Measurements from ENCODE around the gene LRFN2.

Gene LRFN2

DNA sequence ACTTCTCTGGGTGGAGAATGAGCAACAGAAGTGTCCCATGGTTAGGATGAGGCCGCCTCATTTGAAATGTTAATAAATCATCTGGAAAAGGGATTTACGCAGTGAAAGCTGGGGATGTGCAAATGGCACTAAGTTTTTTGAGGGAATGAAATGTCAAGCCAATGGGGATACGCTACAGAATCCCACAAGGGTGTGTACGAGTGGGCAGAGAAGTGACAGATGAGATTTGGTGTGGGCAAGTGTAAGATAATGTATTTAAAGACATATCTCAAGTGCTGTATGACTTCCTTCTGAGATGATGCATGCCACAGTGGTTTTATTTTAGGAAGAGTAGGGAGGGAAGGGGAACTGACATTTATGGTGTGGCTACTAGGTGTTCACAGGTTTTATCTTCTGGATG is 100.6 kb downstream of the LRFN2 start:
- Histone ChIP-seq H3K4me3 (no peak overlapping the region), H3K27ac (no peak overlapping the region)

DNA sequence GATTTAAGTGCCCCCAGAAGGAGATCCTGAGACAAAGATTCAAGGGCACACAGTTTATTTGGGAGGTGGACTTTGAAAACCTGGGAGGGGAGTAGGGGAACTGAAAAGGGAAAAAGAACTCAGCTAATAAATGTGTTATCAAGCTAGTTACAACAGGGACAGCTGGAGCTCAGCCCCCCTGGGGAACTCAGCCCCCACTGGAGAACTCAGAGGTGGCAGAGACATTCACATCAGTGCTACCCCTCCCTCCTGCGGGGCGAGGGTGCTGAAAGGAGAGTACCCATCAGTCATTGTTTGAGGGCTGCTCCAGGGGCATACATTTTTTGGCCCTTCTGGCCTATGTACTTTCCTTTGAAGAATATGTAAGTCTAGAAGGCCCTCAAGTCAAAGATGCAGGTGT is 101.4 kb downstream of the LRFN2 start:
- H3K27ac ChIP-seq, result no peak overlapping the region
- no peak overlapping the region for H3K4me3 ChIP-seq

DNA sequence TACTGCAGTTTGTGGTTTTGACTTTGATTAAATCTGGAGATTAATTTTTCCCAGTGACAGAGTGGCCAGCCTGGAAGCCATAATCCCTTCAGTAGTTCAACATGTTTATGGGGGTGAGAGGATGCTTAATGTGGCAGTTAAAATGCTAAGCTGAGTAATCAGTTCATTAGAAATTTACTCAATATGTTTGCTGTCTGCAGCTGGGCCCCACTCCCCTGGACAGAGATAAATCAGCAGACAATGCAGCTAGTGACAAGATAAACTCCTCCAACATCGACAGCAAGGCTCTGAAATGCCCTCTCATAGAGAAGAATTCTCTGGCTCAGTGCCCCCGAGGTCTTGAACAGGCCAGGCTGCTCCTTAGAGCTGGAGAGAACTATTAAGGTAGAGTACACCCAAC is 101.9 kb downstream of the LRFN2 start:
- Histone ChIP-seq H3K27ac (no peak overlapping the region), H3K4me3 (no peak overlapping the region)

DNA sequence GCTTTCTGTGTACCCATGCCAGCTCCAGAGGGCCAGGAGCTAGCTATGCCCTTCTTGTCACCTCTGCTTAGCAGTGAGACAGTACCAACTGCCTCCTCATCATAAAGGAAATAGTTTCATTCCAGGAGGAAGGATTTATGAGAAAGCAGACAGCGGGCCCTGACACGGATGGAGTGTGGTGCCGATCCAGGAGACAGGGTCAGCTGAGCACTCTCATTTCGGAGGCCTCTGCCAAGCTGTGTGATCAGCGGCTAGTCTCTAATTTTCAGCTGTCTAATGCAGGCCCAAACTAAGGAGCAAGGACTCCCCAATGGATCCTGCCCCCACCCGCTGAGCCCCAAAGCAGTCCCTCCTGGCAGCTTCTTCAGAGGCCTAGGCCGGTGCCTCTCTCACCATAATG is 103.1 kb downstream of the LRFN2 start:
- Histone ChIP-seq H3K27ac (no peak overlapping the region), H3K4me3 (no peak overlapping the region)

DNA sequence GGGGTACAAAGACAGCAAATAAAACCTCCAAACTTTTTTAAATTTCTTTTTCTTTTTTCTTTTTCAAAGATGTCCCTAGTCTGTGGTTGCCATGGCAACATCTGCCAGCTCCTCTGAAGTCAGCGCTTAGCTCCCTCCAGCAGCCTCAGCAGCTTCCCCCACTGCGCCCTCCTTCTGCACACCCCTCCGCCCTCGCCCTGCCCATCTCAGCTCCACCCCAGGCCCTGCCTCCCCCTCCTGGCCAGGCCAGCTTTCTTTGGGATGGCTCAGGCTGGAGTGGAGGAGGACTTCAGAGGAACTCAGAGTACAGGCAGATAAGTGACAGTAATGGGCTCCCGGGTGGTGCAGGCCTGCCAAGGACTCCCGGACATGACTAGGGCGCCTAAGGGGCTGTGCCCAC is 104.6 kb downstream of the LRFN2 start:
- Histone ChIP-seq H3K4me3 (no peak overlapping the region), H3K27ac (no peak overlapping the region)

DNA sequence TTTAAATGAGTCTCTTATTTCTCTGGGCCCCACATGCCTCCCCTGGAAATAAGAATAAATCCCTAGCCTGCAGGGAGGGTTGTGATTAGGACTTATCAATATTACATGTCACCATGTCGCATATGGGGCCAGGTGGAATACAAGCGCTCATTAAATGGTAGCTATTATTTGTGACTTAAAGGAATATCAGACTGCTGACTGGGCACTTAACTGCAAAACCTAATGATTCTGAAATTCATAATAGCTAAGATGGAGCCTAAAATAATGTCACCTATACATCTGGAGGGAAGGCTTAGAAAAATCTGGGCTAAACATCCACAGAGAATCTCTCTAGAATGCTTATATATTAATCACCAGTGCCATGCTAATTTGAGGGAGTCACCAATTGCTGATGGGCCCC is 106.5 kb downstream of the LRFN2 start:
- Histone ChIP-seq H3K27ac (no peak overlapping the region), H3K4me3 (no peak overlapping the region)

DNA sequence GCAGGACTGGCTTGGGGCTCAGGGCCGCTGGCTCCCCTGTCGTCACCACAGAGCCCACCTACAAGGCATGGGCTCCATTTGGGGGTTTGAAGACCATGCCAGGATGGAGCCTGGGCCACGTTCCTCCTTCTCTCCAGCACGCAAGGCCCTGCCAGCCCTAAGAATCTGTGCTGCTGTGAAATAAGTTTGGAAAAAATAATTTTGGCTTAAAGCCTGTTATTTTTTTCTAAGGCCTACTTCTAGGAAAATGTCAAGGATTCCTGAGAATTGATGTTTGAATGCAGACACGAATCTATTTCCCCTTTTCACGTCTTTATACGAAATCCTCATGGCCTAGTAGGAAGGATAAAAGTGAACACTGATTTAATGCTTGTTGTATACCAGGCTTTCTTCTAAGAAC is 107.5 kb downstream of the LRFN2 start:
- H3K4me3 ChIP-seq, result no peak overlapping the region
- no peak overlapping the region for H3K27ac ChIP-seq

DNA sequence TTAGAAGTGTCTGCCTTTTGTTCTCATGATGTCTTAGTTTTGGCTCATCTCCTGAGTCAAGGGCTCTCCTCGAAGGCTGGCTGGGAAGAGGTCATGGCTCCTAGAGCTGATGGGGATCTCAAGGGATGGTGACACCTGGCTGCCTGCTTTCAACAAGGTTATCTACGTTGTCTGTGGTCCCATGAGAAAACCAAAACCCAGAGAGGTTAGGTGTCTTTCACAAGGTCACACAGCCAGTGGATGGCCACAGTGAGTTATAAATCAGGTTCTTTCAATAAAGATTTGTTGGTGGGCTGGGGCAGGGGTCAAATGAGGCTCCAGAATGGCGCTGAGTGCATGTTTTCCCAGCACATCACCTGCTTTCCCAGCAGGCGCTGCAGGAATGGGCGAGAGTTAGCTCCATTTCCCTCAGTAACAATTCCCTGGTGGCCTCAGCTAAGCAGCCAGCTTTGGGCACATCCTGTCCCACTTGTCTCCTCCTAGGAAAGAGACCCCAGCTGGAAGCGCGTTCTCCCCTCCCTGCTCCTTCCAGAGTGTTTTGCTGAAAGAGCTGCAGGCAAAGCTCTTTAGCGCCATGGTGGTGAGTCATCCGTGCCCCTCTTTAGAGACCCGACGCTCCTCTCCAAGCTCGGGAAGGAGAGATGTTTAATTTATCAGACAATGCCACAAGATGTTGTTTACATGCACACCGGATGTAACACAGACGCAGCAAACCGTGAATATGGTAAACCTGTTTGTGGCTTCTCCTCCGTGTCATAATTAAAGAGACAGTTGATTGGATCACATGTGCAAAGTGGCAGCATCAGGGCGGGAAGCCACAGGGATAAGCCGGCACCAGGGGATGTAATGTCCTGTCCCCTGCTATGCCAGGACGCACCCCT is 109.7 kb downstream of the LRFN2 start:
- H3K27ac ChIP-seq, result no peak overlapping the region
- H3K4me3 ChIP-seq, result no peak overlapping the region

DNA sequence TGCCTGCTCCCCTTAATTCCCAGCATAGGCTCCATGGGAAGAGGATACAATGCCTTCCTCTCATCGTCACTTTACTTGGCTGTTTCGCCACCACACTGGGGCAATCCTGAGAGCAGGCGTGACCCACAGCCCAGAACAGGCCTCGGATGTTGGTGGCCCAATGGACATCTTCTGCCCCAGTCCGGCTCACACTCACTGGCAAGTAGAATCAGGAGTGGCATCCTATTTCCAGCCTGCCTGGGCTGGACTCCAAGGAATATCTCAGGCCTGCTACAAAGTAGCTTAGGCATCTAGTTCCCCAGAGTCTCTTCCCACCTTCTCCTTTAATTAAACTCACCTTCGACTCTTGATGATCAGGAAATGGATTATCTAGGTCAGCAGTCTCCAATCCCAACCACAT is 110.5 kb downstream of the LRFN2 start:
- no peak overlapping the region for H3K4me3 ChIP-seq
- H3K27ac ChIP-seq, result no peak overlapping the region

DNA sequence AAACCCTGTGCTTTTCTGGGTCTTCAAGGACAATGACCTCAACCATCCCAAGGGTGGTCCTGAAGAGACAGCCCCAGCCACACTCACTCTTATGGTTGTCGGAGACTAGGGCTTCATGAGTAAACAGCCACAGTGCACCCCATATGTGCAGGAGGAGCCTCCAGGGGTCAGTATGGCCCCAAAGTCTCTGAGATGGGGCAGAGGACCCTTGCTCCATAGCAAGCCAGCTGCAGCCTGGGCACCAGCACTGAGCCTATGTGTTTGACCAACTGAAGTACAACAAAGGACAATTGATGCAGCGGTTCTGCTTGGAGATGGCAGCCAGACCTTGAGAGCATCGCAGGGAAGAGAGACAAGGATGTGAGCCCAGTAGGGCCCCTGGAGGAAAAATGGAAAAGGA is 112.2 kb downstream of the LRFN2 start:
- Histone ChIP-seq H3K4me3 (no peak overlapping the region), H3K27ac (no peak overlapping the region)

DNA sequence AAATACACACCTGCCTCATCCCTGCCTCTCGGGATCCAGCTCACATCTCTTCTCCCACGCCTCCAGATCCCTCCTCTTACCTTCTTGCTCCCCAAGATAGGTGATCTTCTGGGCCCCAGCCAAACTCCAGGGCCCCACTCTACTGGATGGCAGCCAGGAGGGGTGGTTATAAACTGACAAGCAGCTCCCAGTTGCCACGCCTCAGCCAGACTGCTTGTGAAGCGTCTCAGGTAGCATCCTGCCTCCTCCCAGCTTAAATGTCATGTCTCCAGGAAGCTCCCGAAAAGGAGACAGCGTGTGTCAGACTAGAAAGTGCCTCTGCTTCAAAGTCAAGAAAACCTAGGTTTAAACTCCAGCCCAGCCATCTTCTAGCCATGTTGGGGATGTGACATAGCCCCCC is 114.1 kb downstream of the LRFN2 start:
- Histone ChIP-seq H3K4me3 (no peak overlapping the region), H3K27ac (no peak overlapping the region)

DNA sequence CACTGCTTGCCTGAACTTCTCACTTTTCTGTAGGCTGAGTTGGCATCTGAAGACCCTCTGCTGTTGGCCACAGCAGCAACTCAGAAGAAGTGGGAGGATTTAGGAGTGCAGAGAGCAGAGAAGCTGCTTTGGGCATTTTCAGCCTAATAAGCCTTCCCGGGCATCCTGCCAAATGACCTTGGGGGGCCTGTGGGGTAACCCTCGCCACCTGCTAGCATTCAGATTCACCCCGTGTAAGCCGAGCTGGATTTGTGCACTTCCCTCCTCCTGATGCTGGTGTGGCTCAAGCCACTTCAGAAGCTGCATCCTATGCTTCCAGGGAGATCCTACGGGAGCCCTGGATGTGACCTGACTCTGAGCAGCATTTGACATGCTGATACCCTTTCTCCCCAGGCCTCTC is 114.8 kb downstream of the LRFN2 start:
- no peak overlapping the region for H3K27ac ChIP-seq
- no peak overlapping the region for H3K4me3 ChIP-seq

DNA sequence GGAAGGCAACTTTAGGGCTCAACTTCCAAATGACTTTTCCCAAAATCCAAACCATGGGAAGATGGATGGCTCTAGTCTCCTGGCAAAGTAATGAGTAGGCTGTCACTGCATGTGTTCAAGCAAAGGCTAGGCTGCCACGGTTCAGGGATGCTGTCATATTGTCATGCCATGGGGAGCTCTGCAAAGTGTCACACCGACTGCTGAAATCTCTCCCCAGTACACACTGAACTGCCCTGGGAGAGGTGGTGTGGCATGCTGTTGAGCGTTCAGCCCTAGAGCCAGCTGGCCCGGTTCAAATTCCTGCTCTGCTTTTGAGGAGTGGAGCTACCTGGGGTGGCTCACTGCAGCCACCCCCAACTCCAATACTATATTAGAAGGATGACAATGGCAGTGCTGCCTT is 115.9 kb downstream of the LRFN2 start:
- Histone ChIP-seq H3K27ac (no peak overlapping the region), H3K4me3 (no peak overlapping the region)

DNA sequence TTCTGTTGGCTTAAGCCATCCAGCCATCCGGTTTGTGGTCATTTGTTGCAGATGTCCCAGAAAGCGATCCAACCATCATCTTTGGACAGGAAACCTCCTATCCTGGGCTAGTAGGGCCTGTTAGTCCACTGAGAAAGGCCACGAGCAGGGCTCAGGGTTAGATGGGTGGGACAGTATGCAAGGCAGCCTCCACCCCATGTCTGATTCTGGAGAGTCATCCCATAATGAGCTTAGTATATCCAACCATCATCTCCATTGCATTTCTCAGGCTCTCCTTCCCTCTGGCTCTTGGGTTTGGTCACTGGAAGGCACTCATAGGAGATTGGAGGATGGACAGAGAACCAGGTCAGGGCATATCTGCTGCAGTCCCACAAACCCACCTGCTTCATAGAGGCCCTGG is 117.8 kb downstream of the LRFN2 start:
- Histone ChIP-seq H3K27ac (no peak overlapping the region), H3K4me3 (no peak overlapping the region)

DNA sequence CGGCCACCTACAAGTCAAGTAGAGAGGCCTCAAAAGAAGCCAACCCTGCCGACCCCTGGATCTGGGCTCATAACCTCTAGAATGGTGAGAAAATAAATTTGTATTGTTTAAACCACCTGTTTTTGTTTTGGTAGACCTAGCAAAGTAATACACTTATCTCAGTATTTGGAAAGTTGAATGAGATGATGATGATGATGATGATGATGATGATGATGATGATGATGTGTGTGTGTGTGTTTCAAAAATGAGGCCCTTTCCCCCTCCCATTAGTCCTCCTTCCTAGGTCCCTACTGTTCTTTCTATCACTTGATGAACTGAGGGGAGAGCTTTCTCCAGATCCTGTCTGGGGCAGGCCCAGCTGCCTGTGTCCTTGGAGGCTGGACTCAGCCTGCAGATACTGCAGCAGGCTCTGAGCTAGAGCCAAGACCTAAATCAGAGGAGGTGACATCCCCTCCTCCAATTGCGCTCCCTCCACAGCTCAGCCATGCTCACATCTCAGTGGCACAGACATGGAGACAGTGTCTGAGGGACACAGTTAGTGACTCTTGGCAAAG is 120.1 kb downstream of the LRFN2 start:
- H3K4me3 ChIP-seq, result no peak overlapping the region
- no peak overlapping the region for H3K27ac ChIP-seq

DNA sequence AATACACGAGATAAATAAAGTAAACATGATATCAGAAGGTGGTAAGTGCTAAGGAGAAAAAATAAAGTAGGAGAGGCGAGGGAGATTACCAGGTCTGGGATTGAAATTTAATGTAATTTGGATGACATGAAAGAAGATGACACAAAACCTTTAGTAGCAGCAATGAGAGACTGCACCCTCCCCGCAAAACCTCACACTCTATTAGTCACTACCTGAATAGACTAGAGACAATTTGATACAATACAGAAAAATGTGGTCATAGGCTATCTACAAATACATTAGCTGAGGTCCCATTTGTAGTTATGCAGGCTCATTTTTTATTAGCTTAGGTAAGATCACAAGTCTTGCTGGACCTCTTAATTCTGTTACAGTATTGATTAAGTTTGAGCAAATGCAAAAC is 125.5 kb downstream of the LRFN2 start:
- H3K27ac ChIP-seq, result no peak overlapping the region
- no peak overlapping the region for H3K4me3 ChIP-seq

DNA sequence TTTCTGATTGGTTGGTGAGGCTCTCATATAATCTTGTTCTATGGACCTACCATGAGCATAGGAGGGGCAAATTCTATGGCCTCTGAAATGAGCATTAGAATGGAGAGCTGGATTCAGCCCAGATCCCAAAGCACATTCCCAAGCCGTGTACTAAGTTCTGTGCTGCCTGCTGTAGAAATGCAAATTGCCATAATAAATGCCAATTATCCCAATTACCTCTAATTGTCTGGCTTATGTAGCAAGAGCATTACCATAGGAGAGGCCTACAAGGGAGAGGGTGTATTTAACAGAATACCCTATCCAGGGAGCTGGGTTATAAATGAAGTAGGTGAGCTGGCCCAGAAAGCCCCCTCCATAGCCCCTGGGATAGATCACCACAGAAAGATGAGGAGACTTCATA is 126.8 kb downstream of the LRFN2 start:
- H3K4me3 ChIP-seq, result no peak overlapping the region
- no peak overlapping the region for H3K27ac ChIP-seq

DNA sequence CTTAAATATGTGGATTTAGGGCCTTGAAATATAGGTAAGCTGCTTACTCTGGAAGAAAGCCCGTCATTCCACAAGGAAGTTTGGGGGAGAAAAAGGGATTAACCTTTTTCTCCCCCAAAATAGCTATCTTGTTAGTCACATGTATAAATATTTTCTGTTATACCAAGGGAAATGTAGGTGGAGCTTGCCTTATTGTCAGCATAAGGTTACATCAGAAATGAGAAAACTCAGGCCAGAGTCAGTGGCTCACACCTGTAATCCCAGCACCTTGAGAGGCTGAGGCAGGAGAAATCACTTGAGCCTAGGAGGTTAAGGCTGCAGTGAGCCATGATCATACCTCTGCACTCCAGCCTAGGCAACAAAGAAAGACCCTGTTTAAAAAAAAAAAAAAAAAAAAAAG is 129.9 kb downstream of the LRFN2 start:
- Histone ChIP-seq H3K27ac (no peak overlapping the region), H3K4me3 (no peak overlapping the region)

DNA sequence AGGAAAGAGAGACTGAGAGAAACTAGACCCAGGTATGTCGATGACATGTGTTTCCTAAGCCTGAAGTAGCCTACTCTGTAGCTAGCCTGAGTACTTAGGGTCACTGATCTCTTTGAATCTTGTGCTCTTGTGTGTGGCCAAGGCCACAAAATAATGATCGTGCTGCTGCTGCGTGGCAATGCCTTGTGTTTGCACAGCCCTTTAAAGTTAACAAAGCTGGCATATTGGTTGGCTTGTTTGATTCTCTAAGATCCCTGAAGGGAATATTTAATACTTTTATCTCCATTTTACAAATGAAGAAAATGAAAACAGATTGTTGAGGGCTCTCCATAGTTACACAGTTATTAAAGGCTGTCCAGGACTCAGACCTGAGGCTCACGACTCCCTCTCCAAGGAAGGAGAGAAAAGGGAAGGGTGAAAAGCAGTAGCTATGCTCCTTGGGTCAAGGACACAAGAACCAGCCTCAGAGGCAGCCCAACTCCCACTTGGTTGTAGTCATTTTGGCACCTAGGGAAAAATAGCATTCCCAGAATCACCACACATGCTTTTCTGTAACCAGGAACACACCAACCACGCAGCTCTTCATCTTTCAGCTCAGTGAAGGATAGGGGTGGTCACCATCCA is 130.7 kb downstream of the LRFN2 start:
- Histone ChIP-seq H3K27ac (no peak overlapping the region), H3K4me3 (no peak overlapping the region)

DNA sequence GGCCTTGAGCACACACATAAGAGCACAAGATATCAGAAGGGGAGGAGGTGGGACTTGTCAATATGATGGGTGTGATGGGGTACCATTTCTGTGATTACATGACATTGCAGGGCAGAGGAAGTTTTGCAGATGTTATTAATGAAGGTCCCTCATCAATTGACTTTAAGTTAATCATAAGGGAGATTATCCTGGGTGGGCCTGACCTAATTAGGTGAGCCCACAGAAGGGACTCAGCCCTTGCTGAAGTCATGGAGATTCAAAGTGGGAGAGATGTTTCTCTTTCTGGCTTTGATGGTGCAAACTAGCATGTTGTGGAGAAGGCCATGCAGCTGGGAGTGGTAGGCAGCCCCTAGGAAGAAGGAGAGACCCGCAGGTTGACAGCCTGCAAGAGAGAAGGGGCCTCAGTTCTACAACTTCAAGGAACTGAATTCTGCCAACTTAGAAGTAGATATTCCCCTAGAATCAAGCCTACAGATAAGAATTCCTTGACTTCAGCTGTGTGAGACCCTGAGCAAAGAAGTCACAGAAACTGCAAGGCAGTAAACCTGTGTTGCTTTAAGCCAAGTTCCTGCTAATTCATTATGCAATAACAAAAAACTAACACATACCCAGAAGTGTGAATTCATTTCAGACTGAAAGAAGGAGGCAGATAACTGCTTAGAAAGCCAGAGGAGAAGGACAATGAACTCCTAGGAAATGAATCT is 131.3 kb downstream of the LRFN2 start:
- Histone ChIP-seq H3K4me3 (no peak overlapping the region), H3K27ac (no peak overlapping the region)

DNA sequence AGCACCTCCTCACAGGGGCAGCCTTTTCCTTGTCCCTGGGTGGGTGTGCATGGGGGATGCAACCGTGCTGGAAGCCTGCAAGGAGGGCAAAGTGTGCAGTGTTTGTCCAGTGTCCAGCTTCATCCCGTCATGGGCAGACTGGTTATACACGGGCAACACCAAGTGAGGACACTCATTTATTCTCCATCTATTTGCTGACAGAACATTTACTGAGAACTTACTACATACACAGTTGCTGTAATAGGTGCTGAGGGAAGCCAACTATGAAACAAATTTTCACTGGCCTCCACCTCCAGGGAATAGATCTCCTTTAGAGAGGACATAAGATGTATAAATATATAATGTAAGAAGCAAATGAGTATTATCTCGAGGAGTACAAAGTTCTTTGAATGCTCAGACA is 136.7 kb downstream of the LRFN2 start:
- Histone ChIP-seq H3K27ac (no peak overlapping the region), H3K4me3 (no peak overlapping the region)

All from skin epidermis (tissue), 12 donors.